Right renal cortex interstitium (tissue), 3 donors: ENCODE results near the gene RIN1. TPM values are rescaled to one million over a fixed set of nuclear protein-coding genes. Genes with fewer than 3 reads are reported as not detected.

Source experiments
- DNase-seq, 3 donors: peaks; one replicate each; pipeline ENCODE4 v3.0.0-alpha.2; 2013; ENCODE audit warnings: low read depth in 3 of 3, low spot score in 2 of 3
- polyA plus RNA-seq, 3 donors: library from polyadenylated mRNA; unstranded; fragments of 120-200 nt; gene quantifications; one replicate each; pipeline ENCODE4 v1.2.1, GENCODE V29; 2013; ENCODE audit not compliant: insufficient read length in 3 of 3

The RIN1 gene
- polyA plus RNA-seq, 3 donors: 1.4 to 2.3 (median 1.6) TPM

GRCh38 chr11:66310324-66310723 is 25.9 kb downstream of the RIN1 start:
- DNase-seq: no peak

DNA sequence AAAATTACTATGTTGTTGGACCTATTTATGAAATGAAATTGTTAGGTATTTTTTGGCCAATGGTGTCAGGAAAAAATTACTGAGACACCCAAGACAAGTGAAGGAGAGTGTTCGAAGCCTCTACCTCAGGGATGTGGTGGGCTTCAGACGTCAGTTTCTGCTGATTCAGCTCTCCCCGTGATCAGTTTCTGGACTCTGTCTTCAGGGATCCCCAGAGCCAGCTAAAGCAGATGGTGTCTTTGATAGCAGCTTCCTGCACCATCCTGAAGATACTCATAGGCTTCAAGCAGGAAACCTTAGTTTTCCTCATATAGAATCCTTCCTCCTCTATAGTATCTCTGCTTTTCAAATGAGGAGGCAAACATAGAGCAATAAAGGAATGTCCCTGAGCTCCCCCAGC is 26.8 kb downstream of the RIN1 start:
- DNase-seq: no peak

- no peak for DNase-seq
Observed at GRCh38 chr11:66302656-66303055, 33.6 kb downstream of the RIN1 start.

- no peak for DNase-seq
Observed at GRCh38 chr11:66299186-66299585, 37.0 kb downstream of the RIN1 start.

DNA sequence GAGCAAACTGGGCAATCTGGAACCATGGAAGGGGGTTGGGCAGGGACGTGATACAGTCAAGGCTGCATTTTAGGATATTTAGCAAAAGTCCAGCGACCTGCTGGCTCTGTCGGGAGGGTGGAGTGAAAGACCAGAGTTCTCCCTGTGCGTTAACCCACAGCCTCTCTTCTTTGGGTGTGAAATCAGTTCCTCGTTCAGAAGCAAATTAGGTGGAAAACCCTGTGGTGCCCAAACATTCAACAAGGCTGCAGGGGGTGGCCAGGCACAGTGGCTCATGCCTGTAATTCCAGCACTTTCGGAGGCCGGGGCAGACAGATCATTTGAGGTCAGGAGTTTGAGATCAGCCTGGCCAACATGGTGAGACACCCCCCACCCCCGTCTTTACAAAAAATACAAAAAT is 38.6 kb downstream of the RIN1 start:
- DNase-seq: no peak

DNA sequence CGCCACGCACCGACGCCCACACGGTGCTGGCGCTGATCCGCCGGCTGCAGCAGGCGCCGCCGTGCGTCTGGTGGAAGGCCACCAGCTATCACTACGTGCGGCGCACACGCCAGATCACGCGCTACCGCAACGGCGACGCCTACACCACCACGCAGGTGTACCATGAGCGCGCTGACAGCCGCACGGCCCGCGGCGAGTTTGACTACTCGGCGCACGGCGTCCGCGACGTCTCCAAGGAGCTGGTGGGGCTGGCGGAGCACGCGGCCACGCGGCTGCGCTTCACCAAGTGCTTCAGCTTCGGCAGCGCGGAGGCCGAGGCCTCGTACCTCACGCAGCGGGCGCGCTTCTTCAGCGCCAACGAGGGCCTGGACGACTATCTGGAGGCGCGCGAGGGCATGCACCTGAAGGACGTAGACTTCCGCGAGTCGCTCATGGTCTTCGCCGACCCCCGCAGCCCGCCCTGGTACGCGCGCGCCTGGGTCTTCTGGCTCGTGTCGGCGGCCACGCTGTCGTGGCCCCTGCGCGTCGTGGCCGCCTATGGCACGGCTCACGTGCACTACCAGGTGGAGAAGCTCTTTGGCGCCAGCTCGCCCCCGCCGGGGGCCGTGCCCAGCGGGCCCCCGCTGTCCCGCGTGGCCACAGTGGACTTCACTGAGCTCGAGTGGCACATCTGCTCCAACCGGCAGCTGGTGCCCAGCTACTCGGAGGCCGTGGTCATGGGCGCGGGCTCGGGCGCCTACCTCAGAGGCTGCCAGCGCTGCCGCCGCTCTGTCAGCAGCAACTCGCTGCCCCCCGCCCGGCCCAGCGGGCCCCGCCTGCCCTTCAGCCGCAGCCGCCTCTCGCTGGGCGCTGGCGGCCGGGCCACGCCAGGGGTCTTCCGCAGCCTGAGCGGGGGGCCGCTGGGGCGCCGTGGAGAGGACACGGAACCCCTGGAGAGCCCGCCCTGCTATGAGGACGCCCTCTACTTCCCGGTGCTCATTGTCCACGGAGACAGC is 41.3 kb downstream of the RIN1 start:
- DNase-seq: no peak

- no peak for DNase-seq
Observed at GRCh38 chr11:66293777-66294625, 42.2 kb downstream of the RIN1 start.

- DNase-seq: no peak
Observed at GRCh38 chr11:66293352-66293751, 42.9 kb downstream of the RIN1 start.

DNA sequence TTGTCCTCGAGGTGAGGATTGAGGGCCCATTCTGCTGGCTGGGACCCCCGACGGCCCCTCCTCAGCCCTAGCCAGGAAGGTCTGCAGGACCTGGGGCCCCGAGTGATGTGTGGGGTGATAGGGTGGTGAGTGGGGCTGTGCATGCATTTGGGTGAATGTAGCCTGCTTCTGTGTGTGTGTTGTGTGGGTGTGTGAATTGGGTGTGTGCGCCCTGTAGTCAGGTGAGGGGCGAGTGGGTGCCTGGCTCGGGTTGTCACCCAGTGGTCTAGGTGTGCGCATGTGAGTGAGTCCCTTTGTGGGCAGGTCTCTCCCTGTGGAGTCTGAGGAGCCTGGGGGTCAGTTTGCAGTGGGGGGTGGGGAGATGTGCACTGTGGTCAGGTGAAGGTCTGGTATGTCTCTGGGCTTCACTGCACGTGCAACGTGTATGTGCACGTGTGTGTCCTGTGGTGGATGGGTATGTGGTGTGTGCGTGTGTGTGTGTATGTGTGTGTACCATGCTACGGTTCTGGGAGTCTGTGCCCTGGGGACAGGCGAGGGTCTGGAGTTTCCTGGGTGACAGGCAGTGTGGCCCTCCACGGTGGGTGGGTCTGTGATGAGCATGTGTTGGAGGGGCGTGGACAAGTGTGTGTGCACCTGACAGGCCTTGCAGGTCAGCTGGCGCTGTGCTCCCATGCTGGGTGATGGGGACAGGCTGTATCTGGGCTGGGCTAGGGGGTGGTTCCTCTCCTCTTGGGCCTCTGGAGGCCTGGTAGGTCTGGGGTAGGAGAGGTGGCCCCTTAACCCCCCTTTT is 43.5 kb downstream of the RIN1 start:
- no peak for DNase-seq

GRCh38 chr11:66291706-66292542 is 44.3 kb downstream of the RIN1 start, which contains the start of gene TMEM151A:
Gene TMEM151A (plus strand): TSS chr11:66291894. CDS start chr11:66292014, 120 bp downstream.
- no peak for DNase-seq

GRCh38 chr11:66291303-66291705 is 44.9 kb downstream of the RIN1 start:
- no peak for DNase-seq

DNA sequence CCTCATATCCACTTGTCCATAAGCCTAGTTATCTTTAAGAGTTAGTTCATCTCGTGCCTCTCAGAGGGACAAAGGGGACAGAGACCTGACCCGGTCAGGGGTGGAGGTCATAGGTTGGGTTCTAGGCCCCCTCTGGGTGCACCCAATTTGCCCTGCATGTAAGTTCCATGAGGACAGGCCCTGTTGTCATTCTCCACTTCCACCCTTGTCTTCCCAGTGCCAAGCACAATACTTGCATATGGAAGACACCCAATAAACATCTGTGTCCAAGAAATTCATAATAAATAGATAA is 46.0 kb downstream of the RIN1 start:
- no peak for DNase-seq

DNA sequence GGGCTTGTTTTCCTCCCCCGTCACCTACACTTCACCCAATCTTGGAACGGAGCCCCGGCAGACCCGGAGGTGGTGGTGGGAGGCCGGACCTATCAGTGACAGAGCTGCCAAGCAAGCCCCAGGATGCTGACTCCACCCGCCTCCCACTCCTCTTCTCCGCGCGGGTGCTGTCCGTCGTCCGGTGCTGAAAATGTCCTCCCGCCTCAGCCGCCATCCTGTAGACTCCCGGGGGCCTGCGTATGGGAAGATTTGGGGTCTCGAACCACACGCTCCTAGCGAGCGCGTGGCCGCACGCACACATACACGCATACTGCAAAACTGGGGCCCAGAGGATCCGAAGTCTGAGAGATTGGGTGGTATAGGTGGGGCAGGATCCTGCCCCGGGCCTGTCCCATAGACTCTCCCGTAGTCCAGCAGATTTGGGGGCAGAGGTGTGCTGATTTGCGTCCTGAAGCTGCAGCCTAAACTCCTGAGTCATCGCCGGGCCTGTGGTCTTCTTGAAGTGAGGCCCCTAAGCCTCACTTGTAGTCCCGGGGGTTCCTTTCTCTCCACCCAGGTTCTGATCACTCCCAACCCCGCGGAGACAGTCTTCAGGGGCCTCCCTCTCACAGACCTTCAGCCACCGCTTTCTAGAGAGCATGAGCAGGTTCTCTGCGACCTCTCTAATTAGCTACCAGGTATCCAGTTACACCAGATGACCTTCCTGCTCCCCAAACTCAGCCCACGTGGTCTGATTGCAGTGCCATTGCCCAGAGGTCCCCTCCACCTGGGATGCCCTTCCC is 46.5 kb downstream of the RIN1 start:
- DNase-seq: peak; percentile 72 to 80 (median 73)

GRCh38 chr11:66288671-66289547 is 47.3 kb downstream of the RIN1 start, which contains the start of gene YIF1A:
Gene YIF1A (minus strand): TSS chr11:66289143. CDS start chr11:66288985, 158 bp downstream.
- peak; percentile 92 to 98 (median 95) for DNase-seq

DNA sequence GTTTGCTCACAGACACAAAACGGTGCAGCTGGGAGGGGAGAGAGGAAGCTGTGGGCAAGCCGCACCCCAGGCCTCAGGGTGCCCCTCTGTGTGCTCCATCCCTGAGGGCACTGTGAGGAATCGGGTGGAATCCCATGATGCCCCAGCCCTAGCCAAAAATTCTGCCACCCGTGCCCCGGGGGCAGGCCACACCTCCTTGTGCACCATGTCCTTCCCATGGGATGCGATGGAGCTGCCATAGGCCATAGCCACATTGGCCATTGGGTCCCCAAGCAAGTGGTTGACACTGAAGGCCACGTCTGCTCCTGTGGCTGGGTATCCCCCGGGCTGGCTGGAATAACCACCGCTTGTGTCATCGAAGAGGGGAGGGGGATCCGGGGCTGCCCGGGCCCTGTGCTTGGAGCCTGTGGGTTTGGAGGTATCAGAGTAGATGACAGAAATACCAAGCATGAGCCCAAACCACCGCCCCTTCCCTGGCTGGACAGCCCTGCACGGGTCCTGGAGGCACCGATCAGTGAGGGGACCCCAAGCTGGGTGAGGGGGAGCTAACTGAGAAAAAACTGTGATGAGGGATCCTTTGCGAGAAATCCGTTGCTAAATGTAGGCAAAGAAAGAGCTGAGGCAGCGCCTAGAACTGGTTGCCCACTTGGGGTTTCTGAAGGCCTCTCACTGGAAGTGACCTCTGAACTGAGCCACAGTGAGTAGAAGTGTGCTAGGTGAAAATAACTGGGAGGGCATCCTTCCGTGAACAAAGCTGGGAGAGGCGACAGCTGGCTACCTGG is 48.2 kb downstream of the RIN1 start:
- no peak for DNase-seq

DNA sequence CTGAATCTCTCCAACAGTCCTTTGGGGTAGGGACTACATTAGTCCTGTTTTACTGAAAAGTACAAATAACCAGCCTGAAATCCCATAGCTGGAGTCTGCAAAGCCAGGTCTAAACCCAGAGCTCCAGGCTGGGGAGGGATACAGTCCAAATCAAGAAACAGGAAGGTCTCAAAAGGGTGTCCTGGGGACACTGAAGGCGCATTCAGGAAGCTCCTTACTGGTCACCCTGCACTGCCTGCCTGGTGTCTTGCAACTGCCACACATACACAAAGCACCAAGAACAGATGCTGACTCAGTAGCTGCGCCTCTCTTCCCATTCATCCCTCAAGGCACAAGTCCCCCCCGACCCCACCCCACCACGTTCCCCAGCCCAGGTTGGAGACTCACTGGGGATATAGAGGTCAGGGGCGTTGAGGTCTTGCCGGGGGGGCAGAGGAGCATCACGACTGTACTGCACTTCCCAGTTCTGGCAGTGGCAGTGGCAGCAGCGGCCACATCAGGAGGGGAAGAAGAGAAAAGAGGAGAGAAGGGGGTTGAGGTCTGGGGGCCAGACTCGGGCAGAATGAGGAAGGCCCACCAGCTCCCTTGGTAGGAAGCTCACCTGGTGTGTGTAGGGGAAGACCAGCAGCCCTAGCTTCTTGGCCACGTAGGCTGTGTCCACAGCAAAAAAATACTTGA is 48.9 kb downstream of the RIN1 start:
- DNase-seq: no peak

DNA sequence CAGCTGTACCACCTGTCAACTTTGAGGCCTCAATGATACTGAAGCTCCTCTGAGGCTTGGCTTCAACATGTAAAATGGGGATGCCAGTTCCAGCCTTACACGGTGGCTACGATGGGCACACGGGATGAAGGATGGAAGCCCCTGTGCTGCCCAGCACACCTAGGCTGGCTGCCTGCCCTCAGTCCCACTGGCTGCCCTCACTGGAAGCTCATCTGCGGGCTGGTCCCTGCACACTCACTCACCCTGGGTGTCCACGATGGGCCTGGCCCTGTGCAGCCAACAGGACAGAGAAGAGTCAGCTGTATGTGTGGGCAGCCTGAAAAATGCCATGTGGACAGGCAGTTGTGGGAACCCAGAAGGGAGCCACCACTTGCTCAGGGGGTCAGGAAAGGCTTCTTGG is 49.5 kb downstream of the RIN1 start:
- no peak for DNase-seq
